K562 (cell line): ENCODE results near the gene PAQR7. TPM values are rescaled to one million over a fixed set of nuclear protein-coding genes. Genes with fewer than 3 reads are reported as not detected.
A peak's percentile ranks its signal among the peaks of the same experiment; 100 is the strongest.

ENCODE experiments used
- FOSL1 ChIP-seq: fragments of 200-800 bp; sonication (Bioruptor generic); conservative IDR thresholded peaks from 2 replicates; pipeline ENCODE4 v1.6.1; 2016; ENCODE audit warnings: missing genetic modification characterization, missing compliant biosample characterization
- HDGF ChIP-seq: fragments of 450-650 bp; IDR thresholded peaks from 2 replicates; pipeline ENCODE4 v1.6.1; 2016
- ILF3 ChIP-seq: fragments of 450-650 bp; IDR thresholded peaks from 2 replicates; pipeline ENCODE4 v1.6.1; 2018; ENCODE audit warnings: antibody characterized with exemption, mild to moderate bottlenecking, moderate library complexity, borderline replicate concordance
- IRF2 ChIP-seq: sonication (generic); formaldehyde crosslinking; IDR thresholded peaks from 2 replicates; pipeline ENCODE4 v1.8.1; 2022; ENCODE audit warnings: mild to moderate bottlenecking, missing genetic modification reagents
- MCM5 ChIP-seq: fragments of 450-650 bp; IDR thresholded peaks from 2 replicates; pipeline ENCODE4 v1.6.1; 2016; ENCODE audit warnings: low read depth
- MTA3 ChIP-seq: fragments of 450-650 bp; formaldehyde crosslinking; IDR thresholded peaks from 2 replicates; pipeline ENCODE4 v1.6.1; 2017; ENCODE audit warnings: mild to moderate bottlenecking, borderline replicate concordance
- POLR2G ChIP-seq: fragments of 200-400 bp; formaldehyde crosslinking; IDR thresholded peaks from 2 replicates; pipeline ENCODE4 v1.6.1; 2017; ENCODE audit warnings: low read depth, mild to moderate bottlenecking, antibody characterized with exemption, low read length, moderate library complexity
- RFX1 ChIP-seq: fragments of 450-650 bp; IDR thresholded peaks from 2 replicates; pipeline ENCODE4 v1.6.1; 2016; ENCODE audit warnings: mild to moderate bottlenecking, moderate library complexity
- SIN3B ChIP-seq: fragments of 450-650 bp; IDR thresholded peaks from 2 replicates; pipeline ENCODE4 v1.6.1; 2017; ENCODE audit warnings: low read depth, mild to moderate bottlenecking, moderate library complexity
- ZNF444 ChIP-seq: fragments of 250-450 bp; sonication (Bioruptor Pico); IDR thresholded peaks from 2 replicates; pipeline ENCODE4 v1.4.0; 2020; ENCODE audit warnings: mild to moderate bottlenecking, moderate library complexity
- polyA plus RNA-seq, 8 experiments: library from polyadenylated mRNA; depleted of rRNA in 4 of 8; stranded (reverse) in 5 of 8; unstranded in 3 of 8; fragments of >200 nt; fragmentation: Nextera tagmentation in 2 of 8; fragmentation: Illumina TruSeq in 1 of 8; extraction: Ambion mirVana in 2 of 8; extraction: Trizol in 1 of 8; gene quantifications; 2 replicates each; pipeline versions ENCODE4 v1.2.1 to v1.2.3, GENCODE V29; 2011 to 2014; ENCODE audit warnings: inconsistent platforms in 1 of 8, missing spikeins in 1 of 8
- total RNA-seq, 7 experiments: library from RNA; depleted of rRNA in 6 of 7; stranded (reverse); fragments of >200 nt in 6 of 7; fragmentation: Illumina TruSeq in 2 of 7; extraction: Trizol in 2 of 7; gene quantifications; 2 replicates each; pipeline versions ENCODE4 v1.2.1 to v1.2.3, GENCODE V29; 2011 to 2021; ENCODE audit warnings: low replicate concordance in 1 of 7
- TF ChIP-seq, protein P1 (sequence below): sonication (generic); formaldehyde crosslinking; IDR thresholded peaks from 2 replicates; pipeline ENCODE4 v1.4.0; 2020; ENCODE audit warnings: mild to moderate bottlenecking, missing genetic modification reagents
- TF ChIP-seq, protein P2 (sequence below), 3 experiments: fragments of 200-800 bp in 1 of 3; fragments of 250-450 bp in 1 of 3; fragments of 450-650 bp in 1 of 3; sonication (Bioruptor Pico) in 1 of 3; sonication (Bioruptor generic) in 1 of 3; formaldehyde crosslinking in 1 of 3; IDR thresholded peaks; 2 replicates each; pipeline versions ENCODE4 v1.6.1 to v1.8.0; 2016 to 2022; ENCODE audit warnings: mild to moderate bottlenecking in 2 of 3, missing genetic modification characterization in 2 of 3, missing compliant biosample characterization in 1 of 3, moderate library complexity in 1 of 3
- TF ChIP-seq, protein P3 (sequence below): fragments of 250-450 bp; sonication (Bioruptor Pico); IDR thresholded peaks from 2 replicates; pipeline ENCODE4 v1.8.0; 2021; ENCODE audit warnings: mild to moderate bottlenecking, moderate library complexity
- TF ChIP-seq, protein P4 (sequence below): fragments of 250-450 bp; sonication (Bioruptor Pico); IDR thresholded peaks from 2 replicates; pipeline ENCODE4 v1.8.0; 2021; ENCODE audit warnings: moderate library complexity, mild to moderate bottlenecking, inconsistent platforms
- TF ChIP-seq, protein P5 (sequence below): sonication (generic); formaldehyde crosslinking; IDR thresholded peaks from 2 replicates; pipeline ENCODE4 v1.8.0; 2022; ENCODE audit warnings: missing genetic modification reagents, mild to moderate bottlenecking, moderate library complexity, borderline replicate concordance
- TF ChIP-seq, protein P6 (sequence below): fragments of 150-350 bp; conservative IDR thresholded peaks from 2 replicates; pipeline ENCODE4 v1.6.1; 2014; ENCODE audit warnings: low read length

PAQR7 gene
- total and polyA plus RNA-seq, 9 of the 15 experiments (the other 6 are each of a cell fraction or from before 2014, with no cell fraction given), result 1.1 to 5.2 (median 2.6) TPM

DNA sequence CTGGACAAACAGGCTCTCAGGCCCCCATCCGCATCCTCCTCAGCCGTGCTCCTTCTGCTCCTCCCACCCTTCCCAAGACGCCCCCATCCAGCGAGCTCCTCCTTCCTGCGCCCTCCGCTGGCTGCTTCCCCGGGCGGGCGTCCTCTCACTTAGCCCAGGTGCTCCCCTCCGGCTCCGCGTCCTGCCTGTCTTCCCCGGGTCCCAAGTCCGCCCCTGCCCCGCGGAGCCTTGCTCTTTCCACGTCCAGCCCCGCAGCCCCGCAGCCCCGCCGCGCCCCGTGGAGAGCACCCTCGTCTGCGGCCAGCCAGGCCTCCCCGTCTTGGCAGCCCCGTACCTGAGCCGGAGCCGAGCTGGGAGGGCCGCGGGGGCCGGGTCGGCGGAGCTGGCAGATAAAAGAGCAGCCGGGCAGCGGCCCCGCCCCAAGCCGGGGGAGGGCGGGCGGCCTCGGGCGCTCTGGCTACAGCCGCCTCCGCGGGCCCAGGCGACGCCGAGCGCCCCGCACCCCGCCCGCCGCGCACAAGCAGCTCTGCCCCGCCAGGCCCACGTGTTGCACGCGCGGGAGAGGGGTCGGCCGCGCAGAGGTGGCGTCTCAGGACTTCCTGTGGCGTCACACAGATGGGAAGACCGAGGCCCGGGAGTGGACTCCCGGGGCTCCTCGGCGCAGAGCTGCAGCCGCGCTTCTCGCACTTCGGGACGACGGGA is at the start of gene PAQR7 (continued):
- TF ChIP-seq, protein P1, sequence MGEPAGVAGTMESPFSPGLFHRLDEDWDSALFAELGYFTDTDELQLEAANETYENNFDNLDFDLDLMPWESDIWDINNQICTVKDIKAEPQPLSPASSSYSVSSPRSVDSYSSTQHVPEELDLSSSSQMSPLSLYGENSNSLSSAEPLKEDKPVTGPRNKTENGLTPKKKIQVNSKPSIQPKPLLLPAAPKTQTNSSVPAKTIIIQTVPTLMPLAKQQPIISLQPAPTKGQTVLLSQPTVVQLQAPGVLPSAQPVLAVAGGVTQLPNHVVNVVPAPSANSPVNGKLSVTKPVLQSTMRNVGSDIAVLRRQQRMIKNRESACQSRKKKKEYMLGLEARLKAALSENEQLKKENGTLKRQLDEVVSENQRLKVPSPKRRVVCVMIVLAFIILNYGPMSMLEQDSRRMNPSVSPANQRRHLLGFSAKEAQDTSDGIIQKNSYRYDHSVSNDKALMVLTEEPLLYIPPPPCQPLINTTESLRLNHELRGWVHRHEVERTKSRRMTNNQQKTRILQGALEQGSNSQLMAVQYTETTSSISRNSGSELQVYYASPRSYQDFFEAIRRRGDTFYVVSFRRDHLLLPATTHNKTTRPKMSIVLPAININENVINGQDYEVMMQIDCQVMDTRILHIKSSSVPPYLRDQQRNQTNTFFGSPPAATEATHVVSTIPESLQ (CRISPR knock-in tag), result no peak; the same call in 1 of the 2 replicates
- TF ChIP-seq ILF3 (peak; percentile 74; the same call in 1 of the 2 replicates), HDGF (peak; percentile 93), MTA3 (peak; percentile 79), SIN3B (peak; percentile 70; the same call in 1 of the 2 replicates), POLR2G (peak; percentile 91), FOSL1 (no peak; the same call in 1 of the 2 replicates), IRF2 (CRISPR knock-in tag) (peak; percentile 79; the same call in 1 of the 2 replicates), ZNF444 (no peak), MCM5 (no peak), RFX1 (no peak)
- TF ChIP-seq, protein P2, sequence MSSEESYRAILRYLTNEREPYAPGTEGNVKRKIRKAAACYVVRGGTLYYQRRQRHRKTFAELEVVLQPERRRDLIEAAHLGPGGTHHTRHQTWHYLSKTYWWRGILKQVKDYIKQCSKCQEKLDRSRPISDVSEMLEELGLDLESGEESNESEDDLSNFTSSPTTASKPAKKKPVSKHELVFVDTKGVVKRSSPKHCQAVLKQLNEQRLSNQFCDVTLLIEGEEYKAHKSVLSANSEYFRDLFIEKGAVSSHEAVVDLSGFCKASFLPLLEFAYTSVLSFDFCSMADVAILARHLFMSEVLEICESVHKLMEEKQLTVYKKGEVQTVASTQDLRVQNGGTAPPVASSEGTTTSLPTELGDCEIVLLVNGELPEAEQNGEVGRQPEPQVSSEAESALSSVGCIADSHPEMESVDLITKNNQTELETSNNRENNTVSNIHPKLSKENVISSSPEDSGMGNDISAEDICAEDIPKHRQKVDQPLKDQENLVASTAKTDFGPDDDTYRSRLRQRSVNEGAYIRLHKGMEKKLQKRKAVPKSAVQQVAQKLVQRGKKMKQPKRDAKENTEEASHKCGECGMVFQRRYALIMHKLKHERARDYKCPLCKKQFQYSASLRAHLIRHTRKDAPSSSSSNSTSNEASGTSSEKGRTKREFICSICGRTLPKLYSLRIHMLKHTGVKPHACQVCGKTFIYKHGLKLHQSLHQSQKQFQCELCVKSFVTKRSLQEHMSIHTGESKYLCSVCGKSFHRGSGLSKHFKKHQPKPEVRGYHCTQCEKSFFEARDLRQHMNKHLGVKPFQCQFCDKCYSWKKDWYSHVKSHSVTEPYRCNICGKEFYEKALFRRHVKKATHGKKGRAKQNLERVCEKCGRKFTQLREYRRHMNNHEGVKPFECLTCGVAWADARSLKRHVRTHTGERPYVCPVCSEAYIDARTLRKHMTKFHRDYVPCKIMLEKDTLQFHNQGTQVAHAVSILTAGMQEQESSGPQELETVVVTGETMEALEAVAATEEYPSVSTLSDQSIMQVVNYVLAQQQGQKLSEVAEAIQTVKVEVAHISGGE (CRISPR knock-in tag; IDR thresholded peaks at IDR 0.05), result peak in 1 of 3 experiments; percentile 51; a peak in 2 of 6 replicates
- TF ChIP-seq, protein P3, sequence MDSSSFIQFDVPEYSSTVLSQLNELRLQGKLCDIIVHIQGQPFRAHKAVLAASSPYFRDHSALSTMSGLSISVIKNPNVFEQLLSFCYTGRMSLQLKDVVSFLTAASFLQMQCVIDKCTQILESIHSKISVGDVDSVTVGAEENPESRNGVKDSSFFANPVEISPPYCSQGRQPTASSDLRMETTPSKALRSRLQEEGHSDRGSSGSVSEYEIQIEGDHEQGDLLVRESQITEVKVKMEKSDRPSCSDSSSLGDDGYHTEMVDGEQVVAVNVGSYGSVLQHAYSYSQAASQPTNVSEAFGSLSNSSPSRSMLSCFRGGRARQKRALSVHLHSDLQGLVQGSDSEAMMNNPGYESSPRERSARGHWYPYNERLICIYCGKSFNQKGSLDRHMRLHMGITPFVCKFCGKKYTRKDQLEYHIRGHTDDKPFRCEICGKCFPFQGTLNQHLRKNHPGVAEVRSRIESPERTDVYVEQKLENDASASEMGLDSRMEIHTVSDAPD, result no peak
- TF ChIP-seq, protein P4, sequence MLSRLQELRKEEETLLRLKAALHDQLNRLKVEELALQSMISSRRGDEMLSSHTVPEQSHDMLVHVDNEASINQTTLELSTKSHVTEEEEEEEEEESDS (CRISPR knock-in tag), result no peak
- TF ChIP-seq, protein P5, sequence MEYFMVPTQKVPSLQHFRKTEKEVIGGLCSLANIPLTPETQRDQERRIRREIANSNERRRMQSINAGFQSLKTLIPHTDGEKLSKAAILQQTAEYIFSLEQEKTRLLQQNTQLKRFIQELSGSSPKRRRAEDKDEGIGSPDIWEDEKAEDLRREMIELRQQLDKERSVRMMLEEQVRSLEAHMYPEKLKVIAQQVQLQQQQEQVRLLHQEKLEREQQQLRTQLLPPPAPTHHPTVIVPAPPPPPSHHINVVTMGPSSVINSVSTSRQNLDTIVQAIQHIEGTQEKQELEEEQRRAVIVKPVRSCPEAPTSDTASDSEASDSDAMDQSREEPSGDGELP (CRISPR knock-in tag), result peak; percentile 80; the same call in 1 of the 2 replicates
- TF ChIP-seq, protein P6, sequence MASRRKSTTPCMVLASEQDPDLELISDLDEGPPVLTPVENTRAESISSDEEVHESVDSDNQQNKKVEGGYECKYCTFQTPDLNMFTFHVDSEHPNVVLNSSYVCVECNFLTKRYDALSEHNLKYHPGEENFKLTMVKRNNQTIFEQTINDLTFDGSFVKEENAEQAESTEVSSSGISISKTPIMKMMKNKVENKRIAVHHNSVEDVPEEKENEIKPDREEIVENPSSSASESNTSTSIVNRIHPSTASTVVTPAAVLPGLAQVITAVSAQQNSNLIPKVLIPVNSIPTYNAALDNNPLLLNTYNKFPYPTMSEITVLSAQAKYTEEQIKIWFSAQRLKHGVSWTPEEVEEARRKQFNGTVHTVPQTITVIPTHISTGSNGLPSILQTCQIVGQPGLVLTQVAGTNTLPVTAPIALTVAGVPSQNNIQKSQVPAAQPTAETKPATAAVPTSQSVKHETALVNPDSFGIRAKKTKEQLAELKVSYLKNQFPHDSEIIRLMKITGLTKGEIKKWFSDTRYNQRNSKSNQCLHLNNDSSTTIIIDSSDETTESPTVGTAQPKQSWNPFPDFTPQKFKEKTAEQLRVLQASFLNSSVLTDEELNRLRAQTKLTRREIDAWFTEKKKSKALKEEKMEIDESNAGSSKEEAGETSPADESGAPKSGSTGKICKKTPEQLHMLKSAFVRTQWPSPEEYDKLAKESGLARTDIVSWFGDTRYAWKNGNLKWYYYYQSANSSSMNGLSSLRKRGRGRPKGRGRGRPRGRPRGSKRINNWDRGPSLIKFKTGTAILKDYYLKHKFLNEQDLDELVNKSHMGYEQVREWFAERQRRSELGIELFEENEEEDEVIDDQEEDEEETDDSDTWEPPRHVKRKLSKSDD, result no peak
